H9 (cell line): ENCODE measurements around the gene MYOCD. TPM values are rescaled to one million over a fixed set of nuclear protein-coding genes. Genes with fewer than 3 reads are reported as not detected.

ENCODE experiments used
- DNase-seq: peaks from one replicate; pipeline ENCODE4 v3.0.0-alpha.2; 2017
- H2AFZ ChIP-seq: one replicate; pipeline ENCODE4 v1.6.1; 2013; ENCODE audit warnings: mild to moderate bottlenecking, low read length, control low read depth, moderate library complexity
- H2AK5ac ChIP-seq: 2 replicates; pipeline ENCODE4 v1.6.1; 2013; ENCODE audit warnings: low read length, control low read depth, mixed read lengths; ENCODE audit not compliant: insufficient read length
- H2BK120ac ChIP-seq: one replicate; pipeline ENCODE4 v1.6.1; 2013; ENCODE audit warnings: low read depth, mild to moderate bottlenecking, low read length, control low read depth, inconsistent platforms; ENCODE audit not compliant: poor library complexity, severe bottlenecking
- H2BK12ac ChIP-seq: 2 replicates; pipeline ENCODE4 v1.6.1; 2013; ENCODE audit warnings: low read length, control low read depth, mixed read lengths, low read depth; ENCODE audit not compliant: insufficient read length
- H2BK15ac ChIP-seq: 2 replicates; pipeline ENCODE4 v1.6.1; 2013; ENCODE audit warnings: low read depth, low read length, control low read depth
- H2BK20ac ChIP-seq: one replicate; pipeline ENCODE4 v1.6.1; 2013; ENCODE audit warnings: low read depth, mild to moderate bottlenecking, low read length, control low read depth, inconsistent platforms; ENCODE audit not compliant: poor library complexity, severe bottlenecking
- H2BK5ac ChIP-seq: 2 replicates; pipeline ENCODE4 v1.6.1; 2013; ENCODE audit warnings: low read length, control low read depth, mixed read lengths; ENCODE audit not compliant: insufficient read length
- H3K14ac ChIP-seq: 2 replicates; pipeline ENCODE4 v1.6.1; 2013; ENCODE audit warnings: low read length, control low read depth; ENCODE audit not compliant: insufficient read depth
- H3K18ac ChIP-seq: 2 replicates; pipeline ENCODE4 v1.6.1; 2013; ENCODE audit warnings: low read depth, mild to moderate bottlenecking, mixed read lengths, low read length, control low read depth; ENCODE audit not compliant: insufficient read length
- H3K23ac ChIP-seq: 2 replicates; pipeline ENCODE4 v1.6.1; 2013; ENCODE audit warnings: low read length, control low read depth, mixed read lengths, low read depth; ENCODE audit not compliant: insufficient read length
- H3K23me2 ChIP-seq: 2 replicates; pipeline ENCODE4 v1.6.1; 2013; ENCODE audit warnings: low read depth, mild to moderate bottlenecking, mixed read lengths, low read length, control low read depth; ENCODE audit not compliant: insufficient read length, poor library complexity, severe bottlenecking
- H3K27ac ChIP-seq: 2 replicates; pipeline ENCODE4 v1.5.1; 2013; ENCODE audit warnings: low read length, control low read depth, mixed read lengths, low read depth; ENCODE audit not compliant: insufficient read length
- H3K27me3 ChIP-seq: 2 replicates; pipeline ENCODE4 v1.6.1; 2013; ENCODE audit warnings: low read length, control low read depth, inconsistent platforms; ENCODE audit not compliant: insufficient read depth
- H3K4ac ChIP-seq: 2 replicates; pipeline ENCODE4 v1.6.1; 2013; ENCODE audit warnings: low read depth, mild to moderate bottlenecking, control low read depth, inconsistent platforms, low read length, moderate library complexity
- H3K4me1 ChIP-seq: 2 replicates; pipeline ENCODE4 v1.6.1; 2013; ENCODE audit warnings: low read length, control low read depth, inconsistent platforms; ENCODE audit not compliant: insufficient read depth
- H3K4me2 ChIP-seq: 2 replicates; pipeline ENCODE4 v1.6.1; 2013; ENCODE audit warnings: low read length, control low read depth, mixed read lengths; ENCODE audit not compliant: insufficient read length, insufficient read depth
- H3K56ac ChIP-seq: 2 replicates; pipeline ENCODE4 v1.6.1; 2013; ENCODE audit warnings: low read depth, mild to moderate bottlenecking, mixed read lengths, low read length, control low read depth; ENCODE audit not compliant: insufficient read length
- H3K79me1 ChIP-seq: 2 replicates; pipeline ENCODE4 v1.6.1; 2013; ENCODE audit warnings: low read depth, mild to moderate bottlenecking, moderate library complexity, low read length, control low read depth, inconsistent platforms; ENCODE audit not compliant: insufficient read depth, poor library complexity, severe bottlenecking
- H3K79me2 ChIP-seq: 2 replicates; pipeline ENCODE4 v1.6.1; 2013; ENCODE audit warnings: low read length, control low read depth, inconsistent platforms; ENCODE audit not compliant: insufficient read depth
- H3K9ac ChIP-seq: 2 replicates; pipeline ENCODE4 v1.6.1; 2013; ENCODE audit warnings: low read length, control low read depth, mixed read lengths; ENCODE audit not compliant: insufficient read length; ENCODE audit errors: extremely low read depth
- H3K9me3 ChIP-seq: one replicate; pipeline ENCODE4 v1.6.1; 2013; ENCODE audit warnings: low read depth, low read length, inconsistent platforms; ENCODE audit not compliant: control insufficient read depth
- H3T11ph ChIP-seq: one replicate; pipeline ENCODE4 v1.6.1; 2013; ENCODE audit warnings: mild to moderate bottlenecking, low read length, control low read depth, inconsistent platforms
- H4K20me1 ChIP-seq: one replicate; pipeline ENCODE4 v1.6.1; 2013; ENCODE audit not compliant: control insufficient read depth, insufficient read length, insufficient read depth
- H4K5ac ChIP-seq: 2 replicates; pipeline ENCODE4 v1.6.1; 2013; ENCODE audit warnings: low read depth, mild to moderate bottlenecking, mixed read lengths, low read length, control low read depth; ENCODE audit not compliant: insufficient read length
- H4K8ac ChIP-seq: replicated peaks from 2 replicates; pipeline ENCODE4 v1.6.1; 2013; ENCODE audit warnings: low read length, control low read depth, mixed read lengths, low read depth; ENCODE audit not compliant: insufficient read length
- H4K91ac ChIP-seq: 2 replicates; pipeline ENCODE4 v1.6.1; 2013; ENCODE audit warnings: low read depth, mild to moderate bottlenecking, moderate library complexity, mixed read lengths, low read length, control low read depth; ENCODE audit not compliant: insufficient read length
- H3K27ac Mint-ChIP-seq, 3 experiments: 2 replicates in 2 of 3; 3 replicates in 1 of 3; pipeline ENCODE4 v1.8.0; 2020 to 2021; ENCODE audit warnings: mixed read lengths in 3 of 3, mild to moderate bottlenecking in 1 of 3, moderate library complexity in 1 of 3
- H3K27me3 Mint-ChIP-seq: 2 replicates; pipeline ENCODE4 v1.8.0; 2021; ENCODE audit warnings: low read depth, mild to moderate bottlenecking, moderate library complexity, mixed read lengths
- H3K36me3 Mint-ChIP-seq, 3 experiments: 2 replicates in 2 of 3; 3 replicates in 1 of 3; pipeline ENCODE4 v1.8.0; 2020 to 2021; ENCODE audit warnings: low read depth in 3 of 3, mixed read lengths in 3 of 3; ENCODE audit not compliant: insufficient read depth in 1 of 3
- H3K4me1 Mint-ChIP-seq, 2 experiments: 2 replicates each; pipeline ENCODE4 v1.8.0; 2020; ENCODE audit warnings: mixed read lengths in 2 of 2
- H3K4me3 Mint-ChIP-seq, 2 experiments: 2 replicates in 1 of 2; 3 replicates in 1 of 2; pipeline ENCODE4 v1.8.0; 2020 to 2021; ENCODE audit warnings: mild to moderate bottlenecking in 2 of 2, mixed read lengths in 2 of 2, moderate library complexity in 1 of 2
- H3K9me3 Mint-ChIP-seq, 2 experiments: 2 replicates in 1 of 2; 3 replicates in 1 of 2; pipeline ENCODE4 v1.8.0; 2020; ENCODE audit warnings: mild to moderate bottlenecking in 2 of 2, mixed read lengths in 2 of 2, moderate library complexity in 1 of 2
- WGBS: extraction: QIAGEN DNeasy Blood & Tissue Kit; methylation state at CpG from one replicate; pipeline ENCODE4 v1.1.7; 2013; ENCODE audit warnings: missing lambda C conversion rate, low lambda C conversion rate, mixed read lengths; ENCODE audit not compliant: insufficient read length; ENCODE audit errors: extremely low coverage; 5-methylcytosine and 5-hydroxymethylcytosine counted together
- total RNA-seq: library from RNA; stranded (reverse); gene quantifications from 2 replicates; pipeline ENCODE4 v1.2.1, GENCODE V29; 2021
- TF ChIP-seq, protein P1 (sequence below): fragments of 200-600 bp; sonication (generic); conservative IDR thresholded peaks from 3 replicates; pipeline ENCODE4 v1.8.0; 2021; ENCODE audit warnings: antibody characterized with exemption, mild to moderate bottlenecking

The MYOCD gene
- total RNA-seq, 1 experiment from 2014 or later, result 0.17 TPM

DNA sequence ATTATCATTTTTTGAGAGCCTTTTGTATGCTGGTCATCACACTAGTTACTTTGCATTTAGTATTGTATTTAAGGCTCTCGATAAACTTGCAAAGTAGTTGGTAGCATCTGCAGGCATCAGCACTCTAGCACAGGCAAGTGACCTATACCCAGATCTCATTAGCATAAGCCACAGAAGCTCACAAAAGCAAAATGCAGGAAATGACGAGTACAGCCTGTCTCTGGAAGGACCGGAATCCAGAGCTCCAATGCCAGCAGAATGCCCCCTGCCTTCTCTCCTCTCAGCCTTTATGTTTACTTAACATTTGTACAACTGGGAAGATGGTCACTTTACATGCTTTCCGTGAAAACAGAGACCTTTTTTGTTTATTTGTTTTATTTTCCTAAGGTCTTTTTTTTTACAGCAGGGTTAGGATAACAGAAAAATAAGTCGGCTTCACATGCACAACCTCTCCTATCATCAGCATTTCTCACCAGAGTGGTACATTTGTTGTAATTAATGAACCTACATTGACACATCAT, 45.4 kb upstream of the MYOCD start:
- DNase-seq, result no peak
- Histone ChIP-seq H3K27me3 (no peaks in the 10 kb centered on the region), H3K9ac (no peak overlapping the region), H2BK120ac (no peak overlapping the region), H3K23ac (no peak overlapping the region), H3K4ac (no peak overlapping the region), H2BK5ac (no peak overlapping the region), H3K14ac (no peak overlapping the region), H4K8ac (no peak overlapping the region), H3K56ac (no peak overlapping the region), H3K79me2 (no peaks in the 10 kb centered on the region), H3K27ac (no peak overlapping the region), H3K4me1 (peaks cover 10% of the 10 kb centered on the region; the same call in 1 of the 2 replicates), H3T11ph (no peak overlapping the region), H2BK12ac (no peak overlapping the region), H2BK20ac (no peak overlapping the region), H3K79me1 (no peaks in the 10 kb centered on the region), H4K5ac (no peak overlapping the region), H4K91ac (no peak overlapping the region), H3K9me3 (no peaks in the 10 kb centered on the region), H3K4me2 (no peak overlapping the region), H2BK15ac (no peak overlapping the region), H4K20me1 (no peaks in the 10 kb centered on the region), H3K23me2 (no peaks in the 10 kb centered on the region), H2AK5ac (no peak overlapping the region), H3K18ac (no peak overlapping the region), H2AFZ (no peak overlapping the region)
- Mint-ChIP-seq H3K4me3 (no peak overlapping the region), H3K4me1 (peaks cover 36 to 37% of the 10 kb centered on the region in 2 experiments), H3K27me3 (no peaks in the 10 kb centered on the region), H3K9me3 (no peaks in the 10 kb centered on the region), H3K36me3 (no peaks in the 10 kb centered on the region), H3K27ac (no peak overlapping the region; a peak in 1 of 7 replicates)
- TF ChIP-seq, protein P1, sequence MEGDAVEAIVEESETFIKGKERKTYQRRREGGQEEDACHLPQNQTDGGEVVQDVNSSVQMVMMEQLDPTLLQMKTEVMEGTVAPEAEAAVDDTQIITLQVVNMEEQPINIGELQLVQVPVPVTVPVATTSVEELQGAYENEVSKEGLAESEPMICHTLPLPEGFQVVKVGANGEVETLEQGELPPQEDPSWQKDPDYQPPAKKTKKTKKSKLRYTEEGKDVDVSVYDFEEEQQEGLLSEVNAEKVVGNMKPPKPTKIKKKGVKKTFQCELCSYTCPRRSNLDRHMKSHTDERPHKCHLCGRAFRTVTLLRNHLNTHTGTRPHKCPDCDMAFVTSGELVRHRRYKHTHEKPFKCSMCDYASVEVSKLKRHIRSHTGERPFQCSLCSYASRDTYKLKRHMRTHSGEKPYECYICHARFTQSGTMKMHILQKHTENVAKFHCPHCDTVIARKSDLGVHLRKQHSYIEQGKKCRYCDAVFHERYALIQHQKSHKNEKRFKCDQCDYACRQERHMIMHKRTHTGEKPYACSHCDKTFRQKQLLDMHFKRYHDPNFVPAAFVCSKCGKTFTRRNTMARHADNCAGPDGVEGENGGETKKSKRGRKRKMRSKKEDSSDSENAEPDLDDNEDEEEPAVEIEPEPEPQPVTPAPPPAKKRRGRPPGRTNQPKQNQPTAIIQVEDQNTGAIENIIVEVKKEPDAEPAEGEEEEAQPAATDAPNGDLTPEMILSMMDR, result no peak
- WGBS, result no CpG with 5 or more reads among the region's 5 CpGs
